ENCODE results near the gene SLFNL1. TPM values are rescaled to one million over a fixed set of nuclear protein-coding genes. Genes with fewer than 3 reads are reported as not detected.
A peak's percentile ranks its signal among the peaks of the same experiment; 100 is the strongest.

The SLFNL1 gene
- total RNA-seq, 6 experiments from 2014 or later: 0.07 to 0.17 (median 0.11) TPM; not detected in 2

DNA sequence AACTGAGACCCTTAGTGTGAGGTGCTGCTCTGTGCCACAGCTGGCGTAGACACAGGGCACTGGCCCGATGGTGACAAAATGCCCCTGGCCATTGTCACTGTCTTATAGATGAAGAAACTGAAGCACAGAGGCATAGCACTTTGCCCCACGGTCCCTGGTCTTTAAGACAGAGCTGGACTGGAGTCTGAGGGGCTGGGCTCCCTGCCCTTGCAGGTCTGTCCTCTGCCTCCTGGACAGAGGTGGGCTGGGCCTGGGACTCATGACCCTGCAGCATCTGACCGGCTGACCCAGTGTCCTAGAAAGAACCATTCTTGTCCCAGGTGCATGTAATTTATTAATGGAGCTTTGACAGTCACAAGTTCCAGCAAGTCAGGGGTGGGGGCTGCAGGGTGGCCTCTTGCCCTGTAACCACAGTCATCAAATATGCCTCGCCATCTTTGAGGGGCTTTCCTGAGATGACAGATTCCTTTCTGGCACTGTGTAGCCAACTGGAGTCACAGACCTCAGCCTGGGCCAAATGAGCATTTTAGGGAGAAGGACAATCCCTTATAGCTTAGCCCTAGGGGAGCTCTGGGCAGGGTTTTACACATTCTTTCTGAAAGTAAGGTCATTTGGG lies 6.1 kb downstream of the SLFNL1 start:
- Mint-ChIP-seq H3K9me3 (no peaks in the 10 kb centered on the region), H3K36me3 (ENCODE audit: low read depth) (peaks cover 43% of the 10 kb centered on the region), H3K27ac (peak overlapping the region; percentile 64), H3K27me3 (ENCODE audit: insufficient read depth) (peaks cover 16% of the 10 kb centered on the region), H3K4me1 (ENCODE audit: low read depth) (no peaks in the 10 kb centered on the region), H3K4me3 (no peak overlapping the region)
- DNase-seq: no peak
- TF ChIP-seq, protein P1, sequence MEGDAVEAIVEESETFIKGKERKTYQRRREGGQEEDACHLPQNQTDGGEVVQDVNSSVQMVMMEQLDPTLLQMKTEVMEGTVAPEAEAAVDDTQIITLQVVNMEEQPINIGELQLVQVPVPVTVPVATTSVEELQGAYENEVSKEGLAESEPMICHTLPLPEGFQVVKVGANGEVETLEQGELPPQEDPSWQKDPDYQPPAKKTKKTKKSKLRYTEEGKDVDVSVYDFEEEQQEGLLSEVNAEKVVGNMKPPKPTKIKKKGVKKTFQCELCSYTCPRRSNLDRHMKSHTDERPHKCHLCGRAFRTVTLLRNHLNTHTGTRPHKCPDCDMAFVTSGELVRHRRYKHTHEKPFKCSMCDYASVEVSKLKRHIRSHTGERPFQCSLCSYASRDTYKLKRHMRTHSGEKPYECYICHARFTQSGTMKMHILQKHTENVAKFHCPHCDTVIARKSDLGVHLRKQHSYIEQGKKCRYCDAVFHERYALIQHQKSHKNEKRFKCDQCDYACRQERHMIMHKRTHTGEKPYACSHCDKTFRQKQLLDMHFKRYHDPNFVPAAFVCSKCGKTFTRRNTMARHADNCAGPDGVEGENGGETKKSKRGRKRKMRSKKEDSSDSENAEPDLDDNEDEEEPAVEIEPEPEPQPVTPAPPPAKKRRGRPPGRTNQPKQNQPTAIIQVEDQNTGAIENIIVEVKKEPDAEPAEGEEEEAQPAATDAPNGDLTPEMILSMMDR (IDR thresholded peaks at IDR 0.05): no peak

DNA sequence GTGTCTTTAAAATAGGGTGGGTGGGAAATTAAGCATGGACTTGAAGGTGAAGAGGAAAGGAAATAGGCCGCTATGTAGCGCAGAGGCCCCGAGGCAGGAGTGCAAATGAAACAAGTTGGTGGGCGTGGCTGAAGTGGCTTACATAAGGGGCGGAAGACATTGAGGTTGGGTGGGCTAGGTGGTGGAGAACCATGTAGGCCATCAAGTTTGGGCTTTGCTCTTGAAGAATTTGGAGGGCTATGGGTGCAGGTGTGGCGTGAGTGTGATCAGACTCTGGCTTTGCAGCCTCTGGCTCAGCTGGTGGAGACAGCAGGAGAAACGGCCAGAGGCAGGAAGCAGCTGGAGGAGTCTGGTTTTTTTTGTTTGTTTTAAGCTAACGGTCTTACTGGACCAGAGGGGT lies 6.7 kb downstream of the SLFNL1 start:
- Mint-ChIP-seq H3K4me3 (no peak overlapping the region), H3K36me3 (ENCODE audit: low read depth) (peaks cover 48% of the 10 kb centered on the region)

DNA sequence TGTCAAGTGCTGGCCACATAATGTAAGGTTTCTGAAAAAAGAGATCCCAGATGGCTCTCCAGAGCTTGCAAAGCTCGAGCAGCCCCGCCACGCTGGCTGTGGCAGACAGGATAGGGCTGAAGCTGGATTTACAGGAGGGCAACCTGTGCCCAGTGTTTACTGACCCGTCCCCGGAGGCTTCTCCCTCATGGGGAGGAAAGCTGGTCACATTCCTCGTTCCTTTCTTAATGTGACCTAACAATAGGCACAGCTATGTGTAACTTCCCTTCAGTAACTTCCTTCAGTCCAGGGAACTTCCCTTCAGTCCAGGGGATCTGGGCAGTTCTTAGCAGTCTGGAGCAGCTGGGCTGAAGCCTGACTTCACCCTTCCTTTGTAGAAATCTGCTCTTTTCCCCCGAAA lies 7.7 kb downstream of the SLFNL1 start:
- peaks cover 7% of the 10 kb centered on the region for H3K27me3 Mint-ChIP-seq (ENCODE audit: insufficient read depth)
- H3K36me3 Mint-ChIP-seq (ENCODE audit: low read depth): peaks cover 48% of the 10 kb centered on the region
- no peaks in the 10 kb centered on the region for H3K9me3 Mint-ChIP-seq
- no peak overlapping the region for H3K4me3 Mint-ChIP-seq
- H3K4me1 Mint-ChIP-seq (ENCODE audit: low read depth): no peaks in the 10 kb centered on the region
- no peak overlapping the region for H3K27ac Mint-ChIP-seq
- no peak for DNase-seq
- TF ChIP-seq, protein P1 (IDR thresholded peaks at IDR 0.05): no peak

More for the DNA sequence above, 6.7 kb downstream of the SLFNL1 start:
- Mint-ChIP-seq H3K4me1 (ENCODE audit: low read depth) (no peaks in the 10 kb centered on the region), H3K27ac (peak overlapping the region; percentile 64), H3K9me3 (no peaks in the 10 kb centered on the region), H3K27me3 (ENCODE audit: insufficient read depth) (peaks cover 16% of the 10 kb centered on the region)
- no peak for DNase-seq
- TF ChIP-seq, protein P1 (IDR thresholded peaks at IDR 0.05): no peak

DNA sequence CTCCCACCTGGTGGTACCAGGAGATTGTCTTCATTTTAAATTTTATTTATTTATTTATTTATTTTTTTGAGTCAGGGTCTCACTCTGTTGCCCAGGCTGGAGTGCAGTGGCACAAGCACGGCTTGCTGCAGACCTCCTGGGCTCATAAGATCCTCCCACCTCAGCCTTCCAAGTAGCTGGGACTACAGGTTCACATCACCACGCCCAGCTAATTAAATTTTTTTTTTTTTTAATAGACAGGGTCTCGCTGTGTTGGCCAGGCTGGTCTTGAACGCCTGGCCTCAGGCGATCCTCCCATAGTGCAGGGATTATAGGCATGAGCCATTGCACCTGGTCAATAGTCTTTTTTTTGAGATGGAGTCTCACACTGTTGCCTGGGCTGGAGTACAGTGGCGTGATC lies 8.5 kb downstream of the SLFNL1 start:
- Mint-ChIP-seq H3K4me3 (no peak overlapping the region), H3K9me3 (no peaks in the 10 kb centered on the region), H3K27ac (no peak overlapping the region), H3K27me3 (ENCODE audit: insufficient read depth) (peaks cover 4% of the 10 kb centered on the region), H3K4me1 (ENCODE audit: low read depth) (no peaks in the 10 kb centered on the region), H3K36me3 (ENCODE audit: low read depth) (peaks cover 56% of the 10 kb centered on the region)
- TF ChIP-seq, protein P1 (IDR thresholded peaks at IDR 0.05): no peak
- no peak for DNase-seq

DNA sequence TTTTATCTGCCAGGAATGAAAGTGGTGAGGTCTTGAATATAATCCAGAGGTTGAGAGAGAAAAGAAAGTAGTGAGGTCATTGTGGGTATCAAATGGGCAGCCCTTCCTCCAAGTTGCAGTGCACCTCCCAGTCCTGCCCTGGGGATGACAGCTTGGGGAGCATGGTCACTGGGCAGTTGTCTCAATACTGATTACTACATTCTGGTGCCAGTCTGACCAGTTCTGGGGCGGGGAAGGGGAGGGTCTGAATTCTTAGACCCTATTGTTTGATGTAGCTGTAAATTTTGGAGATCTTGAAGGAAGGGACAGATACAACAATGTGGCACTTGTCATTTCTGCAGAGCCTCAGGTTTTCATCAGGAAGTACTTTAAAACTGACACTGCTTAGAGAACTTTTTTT lies 11.2 kb downstream of the SLFNL1 start:
- Mint-ChIP-seq H3K4me1 (ENCODE audit: low read depth) (peaks cover 21% of the 10 kb centered on the region), H3K36me3 (ENCODE audit: low read depth) (peaks cover 78% of the 10 kb centered on the region), H3K27ac (no peak overlapping the region; the same call in 1 of the 2 replicates), H3K9me3 (no peaks in the 10 kb centered on the region), H3K4me3 (no peak overlapping the region), H3K27me3 (ENCODE audit: insufficient read depth) (peaks cover 3% of the 10 kb centered on the region)
- DNase-seq: no peak
- TF ChIP-seq, protein P1 (IDR thresholded peaks at IDR 0.05): no peak

Data from HFFc6 (cell line).